Left renal pelvis (tissue), 4 donors: ENCODE data around the gene C20orf96. TPM values are rescaled to one million over a fixed set of nuclear protein-coding genes. Genes with fewer than 3 reads are reported as not detected.
"Not testable (repeated sequence)": the region's sequence is repeated elsewhere in the genome, so short reads cannot be mapped to it uniquely, and the experiment has no call there.

Source experiments
- DNase-seq, 4 donors: peaks; one replicate each; pipeline ENCODE4 v3.0.0-alpha.2; 2013; ENCODE audit warnings: low read depth in 4 of 4, low spot score in 3 of 4
- polyA plus RNA-seq, 4 donors: library from polyadenylated mRNA; unstranded; fragments of 120-200 nt; gene quantifications; one replicate each; pipeline ENCODE4 v1.2.1, GENCODE V29; 2013; ENCODE audit not compliant: insufficient read length in 4 of 4

Gene C20orf96
- polyA plus RNA-seq, 4 donors: 32.8 to 42.9 (median 36.7) TPM

- DNase-seq: not testable (repeated sequence)
Measured at GRCh38 chr20:253447-253846, 37.1 kb downstream of the C20orf96 start.

- DNase-seq: no peak
Measured at GRCh38 chr20:252801-253200, 37.7 kb downstream of the C20orf96 start.

DNA sequence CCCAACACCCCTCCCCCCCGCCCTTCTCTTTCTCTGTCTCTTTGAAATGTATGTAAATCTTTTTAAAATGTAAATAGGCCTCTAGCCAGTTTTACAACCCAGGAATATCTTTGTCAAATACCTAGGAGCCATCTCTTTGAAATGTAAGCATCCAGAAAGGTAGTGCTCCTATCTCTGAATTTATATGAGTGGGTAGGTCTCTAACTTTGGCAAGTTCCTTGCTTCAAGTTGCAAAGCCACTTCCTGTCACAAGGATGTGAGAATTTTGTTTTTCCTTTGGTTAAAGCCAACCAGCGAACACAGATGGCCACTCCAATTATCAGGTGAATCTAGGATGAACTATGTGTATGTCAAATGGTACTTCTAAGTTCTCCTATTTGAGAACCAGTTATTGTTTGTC, 39.2 kb downstream of the C20orf96 start:
- no peak for DNase-seq

GRCh38 chr20:242905-243304, 47.6 kb downstream of the C20orf96 start:
- no peak for DNase-seq

DNA sequence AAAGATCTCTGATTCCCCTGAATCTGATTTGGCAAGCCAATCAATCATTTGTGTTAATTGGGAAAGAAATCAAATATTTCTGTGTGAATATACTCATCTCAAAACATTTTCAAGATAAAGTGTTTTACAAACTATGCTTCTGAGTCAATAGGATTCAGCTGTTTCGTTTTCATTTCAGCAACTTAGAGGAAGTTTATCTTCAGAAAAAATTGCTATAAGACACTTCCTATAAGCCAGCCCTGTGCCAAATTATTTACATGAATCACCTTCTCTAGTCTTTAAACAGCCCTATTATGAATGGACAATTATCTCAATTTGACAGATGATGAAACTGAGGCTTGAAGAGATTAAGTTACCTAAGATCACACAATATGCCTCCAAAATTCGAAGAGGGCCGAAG, 52.6 kb downstream of the C20orf96 start:
- no peak for DNase-seq

DNA sequence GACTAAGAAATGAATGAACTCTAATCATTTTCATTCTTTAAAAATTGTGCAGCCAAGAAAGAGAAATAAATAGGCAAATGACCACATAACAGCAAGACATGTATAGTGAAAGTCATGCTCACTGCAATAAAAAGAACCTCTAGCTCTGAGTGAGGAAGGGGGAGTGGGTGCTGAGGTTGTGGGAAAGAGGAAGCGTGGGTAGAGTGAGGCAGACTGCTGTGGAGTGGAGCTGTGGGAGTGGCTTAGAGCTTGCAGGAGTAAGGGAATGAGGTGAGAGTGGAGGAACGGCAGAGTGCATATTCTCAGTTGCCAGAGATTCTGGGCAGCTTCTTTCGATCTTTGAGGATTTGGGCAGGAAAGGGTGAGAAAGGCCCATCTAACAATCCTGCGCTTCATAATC, 53.1 kb downstream of the C20orf96 start:
- no peak for DNase-seq

DNA sequence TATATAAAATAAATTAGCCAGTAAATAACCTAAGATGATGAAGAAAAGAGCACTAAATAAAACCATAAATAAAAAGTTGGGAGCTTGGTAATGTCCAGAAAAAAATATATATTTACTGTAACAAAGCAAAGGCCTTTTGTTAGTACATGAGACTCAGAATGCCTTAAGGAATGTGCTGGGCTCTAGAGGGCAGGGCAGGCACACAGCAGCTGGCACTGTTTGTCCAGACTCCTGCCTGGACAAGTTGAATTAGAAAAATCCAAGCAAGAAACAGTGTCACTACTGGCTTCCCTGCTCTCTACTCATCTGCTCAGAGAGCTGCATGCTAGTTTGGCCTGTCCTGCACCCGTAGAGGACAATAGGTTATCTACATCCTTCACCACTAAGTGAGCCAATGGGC, 54.7 kb downstream of the C20orf96 start:
- DNase-seq: no peak

- DNase-seq: no peak
Measured at GRCh38 chr20:227439-228105, 63.0 kb downstream of the C20orf96 start.

DNA sequence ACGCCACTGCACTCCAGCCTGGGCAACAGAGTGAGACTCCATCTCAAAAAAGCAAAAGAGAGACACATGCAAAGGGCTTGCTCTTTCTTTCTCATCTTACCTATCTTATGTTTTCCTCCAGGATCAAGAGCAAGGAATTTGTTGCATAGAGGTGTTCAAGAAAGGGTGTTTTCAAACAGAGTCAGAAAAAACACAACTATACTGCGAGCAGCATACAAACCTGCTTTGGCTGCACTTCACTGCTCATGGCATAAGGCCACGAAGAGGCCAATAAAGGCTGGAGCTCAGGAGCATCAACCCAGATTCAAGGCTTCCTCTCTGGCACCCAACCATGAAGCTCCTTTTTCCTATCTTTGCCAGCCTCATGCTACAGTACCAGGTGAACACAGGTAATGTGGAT, 63.6 kb downstream of the C20orf96 start, which contains the start of gene DEFB129:
Gene DEFB129 (plus strand): TSS at position 301 of the 400 bp plus-strand sequence. CDS start 31 bp downstream, at position 332.
- DNase-seq: no peak

DNA sequence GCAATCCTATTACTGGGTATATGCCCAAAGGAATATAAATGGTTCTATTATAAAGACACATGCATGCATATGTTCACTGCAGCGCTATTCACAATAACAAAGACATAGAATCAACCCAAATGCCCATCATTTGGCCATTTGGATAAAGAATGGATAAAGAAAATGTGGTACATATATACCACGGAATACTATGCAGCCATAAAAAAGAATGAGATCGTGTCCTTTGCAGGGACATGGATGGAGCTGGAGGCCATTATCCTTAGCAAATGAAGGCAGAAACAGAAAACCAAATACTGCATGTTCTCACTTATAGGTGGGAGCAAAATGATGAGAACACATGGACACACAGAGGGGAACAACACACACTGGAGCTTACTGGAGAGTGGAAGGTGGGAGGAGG, 64.7 kb downstream of the C20orf96 start:
- not testable (repeated sequence) for DNase-seq

DNA sequence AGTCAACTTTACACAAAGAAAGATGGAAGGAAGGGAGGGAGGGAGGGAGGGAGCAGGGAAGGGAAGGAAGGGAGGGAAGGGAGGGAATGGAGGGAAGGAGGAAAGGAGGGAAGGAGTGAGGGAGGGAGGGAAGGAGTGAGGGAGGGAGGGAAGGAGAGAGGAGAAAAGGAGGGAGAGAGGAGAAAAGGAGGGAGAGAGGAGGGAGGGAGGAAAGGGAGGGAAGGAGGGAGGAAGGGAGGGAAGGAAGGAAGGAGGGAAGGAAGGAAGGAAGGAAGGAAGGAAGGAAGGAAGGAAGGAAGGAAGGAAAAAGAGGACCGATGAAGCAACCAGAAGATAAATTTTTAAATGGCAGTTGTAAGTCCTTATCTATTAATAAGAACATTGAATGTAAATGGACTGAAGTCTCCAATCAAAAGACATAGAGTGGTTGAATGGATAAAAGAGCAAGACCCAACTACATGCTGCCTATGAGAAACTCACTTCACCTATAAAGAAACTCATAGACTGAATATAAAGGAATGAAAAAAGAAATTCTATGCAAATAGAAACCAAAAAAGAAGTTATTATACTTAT, 69.2 kb downstream of the C20orf96 start:
- no peak for DNase-seq

Other genes starting within 250 kb of the C20orf96 start
- not detected for gene DEFB125, start 203.1 kb downstream of the C20orf96 start, polyA plus RNA-seq
- gene DEFB126, start 148.2 kb downstream of the C20orf96 start, polyA plus RNA-seq: not detected
- gene DEFB127, start 133.3 kb downstream of the C20orf96 start, polyA plus RNA-seq: not detected
- gene DEFB128, start 101.0 kb downstream of the C20orf96 start, polyA plus RNA-seq: not detected
- gene DEFB129, start 63.5 kb downstream of the C20orf96 start, polyA plus RNA-seq: not detected
- not detected for gene DEFB132, start 33.0 kb downstream of the C20orf96 start, polyA plus RNA-seq
- gene ZCCHC3, start 6.8 kb upstream of the C20orf96 start, polyA plus RNA-seq: 10 to 100 TPM; 47.1 to 54.6 (median 49.7) TPM
- 10 to 100 TPM; 23.2 to 43.6 (median 28.6) TPM for gene SOX12, start 34.8 kb upstream of the C20orf96 start, polyA plus RNA-seq
- 10 to 100 TPM; 39.5 to 52.2 (median 46.3) TPM for gene NRSN2, start 56.4 kb upstream of the C20orf96 start, polyA plus RNA-seq
- 1 to 10 TPM; 2.1 to 4.3 (median 3.7) TPM for gene TRIB3, start 90.0 kb upstream of the C20orf96 start, polyA plus RNA-seq
- gene RBCK1, start 117.5 kb upstream of the C20orf96 start, polyA plus RNA-seq: 100 to 1,000 TPM in 1 of 4 donors, 10 to 100 TPM in 3; 67.9 to 109 (median 84.3) TPM
- gene TBC1D20, start 171.8 kb upstream of the C20orf96 start, polyA plus RNA-seq: 10 to 100 TPM; 31.1 to 37.0 (median 34.4) TPM